B cell (primary cell): Measurements from ENCODE around the gene TK2. TPM values are rescaled to one million over a fixed set of nuclear protein-coding genes. Genes with fewer than 3 reads are reported as not detected.

Experiments
- ATAC-seq: fragments of 200-7000 bp; cut with Tn5 transposase; one replicate; pipeline ENCODE4 v1.10.0; 2021; ENCODE audit warnings: low read depth, mild to moderate bottlenecking, moderate number of reproducible peaks, moderate library complexity
- CTCF ChIA-PET: fragments of 350-600 bp; sonication (Branson Sonifier 250); formaldehyde crosslinking; loops from one replicate; lab custom pipeline; 2021; ENCODE audit warnings: antibody characterized with exemption, inconsistent platforms; lab: Charles Lee
- POLR2A ChIA-PET: fragments of 350-600 bp; sonication (Branson Sonifier 250); formaldehyde crosslinking; loops from one replicate; lab custom pipeline; 2021; ENCODE audit warnings: antibody characterized with exemption; lab: Charles Lee
- DNase-seq: peaks from one replicate; pipeline ENCODE4 v3.0.0; 2013
- H2AFZ ChIP-seq: 2 replicates; pipeline ENCODE4 v1.6.1; 2012; ENCODE audit warnings: mild to moderate bottlenecking, low read depth, low read length; ENCODE audit not compliant: insufficient read depth, poor library complexity, severe bottlenecking
- H3K27ac ChIP-seq, 2 donors: 1 replicate in 1 of 2; 2 replicates in 1 of 2; pipeline ENCODE4 v1.5.1; 2012 to 2013; ENCODE audit warnings: low read length in 2 of 2, mild to moderate bottlenecking in 2 of 2, moderate library complexity in 1 of 2
- H3K27me3 ChIP-seq, 4 experiments: fragments of 200-600 bp in 1 of 4; sonication (generic) in 1 of 4; replicated peaks in 1 of 4; 1 replicate in 2 of 4; 2 replicates in 2 of 4; pipeline versions ENCODE4 v1.6.1 to v1.7.0; 2013 to 2016; ENCODE audit warnings: low read length in 3 of 4, mild to moderate bottlenecking in 2 of 4, mixed read lengths in 1 of 4, moderate library complexity in 1 of 4; ENCODE audit not compliant: insufficient read depth in 4 of 4, control insufficient read depth in 3 of 4; ENCODE audit errors: control extremely low read depth in 1 of 4
- H3K36me3 ChIP-seq, 2 experiments: replicated peaks in 1 of 2; 1 replicate in 1 of 2; 2 replicates in 1 of 2; pipeline versions ENCODE4 v1.6.1 to v1.7.1; 2013; ENCODE audit warnings: low read length in 1 of 2; ENCODE audit not compliant: insufficient read depth in 2 of 2, control insufficient read depth in 1 of 2; ENCODE audit errors: control extremely low read depth in 1 of 2, extremely low read depth in 1 of 2
- H3K4me1 ChIP-seq, 2 donors: fragments of 200-600 bp in 1 of 2; sonication (generic) in 1 of 2; 1 replicate in 1 of 2; 2 replicates in 1 of 2; pipeline versions ENCODE4 v1.5.1 to v1.6.1; 2013 to 2017; ENCODE audit warnings: low read length in 2 of 2; ENCODE audit not compliant: control insufficient read depth in 2 of 2, insufficient read depth in 2 of 2
- H3K4me2 ChIP-seq: replicated peaks from 2 replicates; pipeline ENCODE3; 2012; ENCODE audit warnings: mild to moderate bottlenecking, low read depth, low read length; ENCODE audit not compliant: poor library complexity, severe bottlenecking
- H3K4me3 ChIP-seq, 5 experiments: fragments of 200-600 bp in 1 of 5; sonication (generic) in 1 of 5; 1 replicate in 3 of 5; 2 replicates in 2 of 5; pipeline versions ENCODE4 v1.5.1 to v1.7.0; 2011 to 2016; ENCODE audit warnings: low read length in 4 of 5, mild to moderate bottlenecking in 4 of 5, low read depth in 2 of 5, control low read depth in 1 of 5, moderate library complexity in 1 of 5; ENCODE audit not compliant: insufficient read depth in 1 of 5; ENCODE audit errors: control extremely low read depth in 1 of 5, extremely low read depth in 1 of 5
- H3K79me2 ChIP-seq: fragments of 200-600 bp; sonication (generic); one replicate; pipeline ENCODE4 v1.6.0; 2016; ENCODE audit warnings: low read length; ENCODE audit not compliant: control insufficient read depth, insufficient read depth
- H3K9ac ChIP-seq: fragments of 200-600 bp; sonication (generic); 2 replicates; pipeline ENCODE4 v1.6.1; 2017; ENCODE audit warnings: mild to moderate bottlenecking, low read length, moderate library complexity
- H3K9me3 ChIP-seq, 3 donors: one replicate each; pipeline versions ENCODE4 v1.6.1 to v1.7.1; 2013; ENCODE audit warnings: low read length in 2 of 3; ENCODE audit not compliant: control insufficient read depth in 2 of 3, insufficient read depth in 1 of 3; ENCODE audit errors: control extremely low read depth in 1 of 3
- H4K20me1 ChIP-seq: 2 replicates; pipeline ENCODE4 v1.6.0; 2012; ENCODE audit warnings: mild to moderate bottlenecking, low read length; ENCODE audit not compliant: insufficient read depth, control insufficient read depth, poor library complexity, severe bottlenecking
- H3K27ac Mint-ChIP-seq: one replicate; pipeline ENCODE4 v1.8.0; 2021; ENCODE audit warnings: mixed read lengths
- H3K27me3 Mint-ChIP-seq: one replicate; pipeline ENCODE4 v1.8.0; 2021; ENCODE audit warnings: mixed read lengths
- H3K4me1 Mint-ChIP-seq: one replicate; pipeline ENCODE4 v1.8.0; 2021; ENCODE audit warnings: mixed read lengths
- H3K4me3 Mint-ChIP-seq: one replicate; pipeline ENCODE4 v1.8.0; 2021; ENCODE audit warnings: mixed read lengths
- H3K9me3 Mint-ChIP-seq: one replicate; pipeline ENCODE4 v1.8.0; 2022; ENCODE audit warnings: mixed read lengths; ENCODE audit not compliant: insufficient read depth
- CTCF ChIP-seq: fragments of 200-600 bp; IDR thresholded peaks from one replicate; pipeline ENCODE4 v1.8.0; 2022; ENCODE audit warnings: antibody characterized with exemption, mild to moderate bottlenecking
- EZH2 ChIP-seq: IDR thresholded peaks from 2 replicates; pipeline ENCODE4 v1.6.1; 2012; ENCODE audit warnings: borderline replicate concordance, low read depth, mild to moderate bottlenecking, moderate library complexity, low read length; ENCODE audit not compliant: insufficient read depth, poor library complexity, severe bottlenecking
- WGBS: methylation state at CpG from one replicate; pipeline ENCODE4 v1.1.5; 2013; ENCODE audit warnings: missing lambda C conversion rate; ENCODE audit not compliant: insufficient coverage; 5-methylcytosine and 5-hydroxymethylcytosine counted together
- intact Hi-C: fragments of 100-400 bp; cut with micrococcal nuclease; formaldehyde crosslinking; loops from one replicate; pipeline ENCODE4 v1.10.0; 2022
- polyA plus RNA-seq: library from polyadenylated mRNA; depleted of rRNA; stranded (reverse); fragments of >200 nt; gene quantifications from 2 replicates; pipeline ENCODE4 v1.2.3, GENCODE V29; 2012
- total RNA-seq, 2 donors: library from RNA; stranded (reverse); fragments of 120-200 nt in 1 of 2; gene quantifications; 1 replicate in 1 of 2; 2 replicates in 1 of 2; pipeline versions ENCODE4 v1.2.3 to v1.2.4, GENCODE V29; 2013 to 2022

TK2 gene
- total and polyA plus RNA-seq, 2 donors (not counting 1 experiment from before 2014, with no cell fraction given): 2.9 to 9.7 TPM

- Mint-ChIP-seq H3K9me3 (no peaks in the 10 kb centered on the region), H3K27ac (no peak overlapping the region), H3K4me1 (no peaks in the 10 kb centered on the region), H3K4me3 (no peak overlapping the region), H3K27me3 (peaks cover 9% of the 10 kb centered on the region)
- Histone ChIP-seq H3K79me2 (no peaks in the 10 kb centered on the region), H3K4me1 (no peaks in the 10 kb centered on the region), H4K20me1 (peaks cover 5% of the 10 kb centered on the region), H3K27ac (no peak overlapping the region), H3K36me3 (no peaks in the 10 kb centered on the region), H3K9ac (no peak overlapping the region), H3K4me3 (no peak overlapping the region), H3K9me3 (no peaks in the 10 kb centered on the region), H3K4me2 (no peak overlapping the region), H3K27me3 (peaks cover 0 to 6% (median 3%) of the 10 kb centered on the region in 4 experiments), H2AFZ (no peak overlapping the region)
- ChIA-PET CTCF (interaction anchor here (0.8 to 2.4 kb wide), 4 partner anchors 20 to 166 kb away, joined by 3 to 7 read pairs (median 4); partner anchors contain the start of gene CKLF), POLR2A (interaction anchor here (0.5 kb wide), 1 partner anchor 23 kb away, joined by 3 read pairs; no protein-coding TSS in a partner anchor)
- ATAC-seq (no peak), DNase-seq (no peak)
- 0% methylated on average over 2 of the region's 2 CpGs for WGBS
- TF ChIP-seq CTCF (no peak), EZH2 (no peak)
- intact Hi-C loops: no loop called here
Measured at GRCh38 chr16:66572356-66572755, 22.4 kb upstream of the TK2 start.

GRCh38 chr16:66569827-66570405, 20.0 kb upstream of the TK2 start:
- ATAC-seq: no peak

More at GRCh38 chr16:66569827-66570405, 20.0 kb upstream of the TK2 start:
- POLR2A ChIA-PET: no interaction called here
- Mint-ChIP-seq H3K4me3 (no peak overlapping the region), H3K27me3 (no peaks in the 10 kb centered on the region), H3K9me3 (no peaks in the 10 kb centered on the region), H3K27ac (no peak overlapping the region), H3K4me1 (no peaks in the 10 kb centered on the region)
- H3K4me1 ChIP-seq: no peaks in the 10 kb centered on the region
- no peak overlapping the region for H2AFZ ChIP-seq
- WGBS: no CpG with 5 or more reads among the region's 3 CpGs
- no peak overlapping the region for H3K9ac ChIP-seq
- no peak overlapping the region for H3K4me2 ChIP-seq
- no peak for DNase-seq
- no peaks in the 10 kb centered on the region for H3K27me3 ChIP-seq
- peaks cover 0 to 10% of the 10 kb centered on the region in 2 experiments for H3K36me3 ChIP-seq
- peaks cover 5% of the 10 kb centered on the region for H4K20me1 ChIP-seq
- H3K27ac ChIP-seq: no peak overlapping the region
- intact Hi-C loops: no loop called here
- H3K9me3 ChIP-seq: no peaks in the 10 kb centered on the region
- H3K79me2 ChIP-seq: no peaks in the 10 kb centered on the region
- H3K4me3 ChIP-seq: no peak overlapping the region
- TF ChIP-seq EZH2: no peak
- no peak for TF ChIP-seq CTCF
- CTCF ChIA-PET: interaction anchor here (0.9 to 2.7 kb wide), 4 partner anchors 9 to 298 kb away, joined by 3 to 21 read pairs (median 6); partner anchors contain the start of gene CMTM2
